IPS DF 6.9 (cell line): ENCODE results near the gene E2F2.

Experiments
- DNase-seq: peaks from one replicate; pipeline ENCODE4 v3.0.0-alpha.2; 2013; ENCODE audit warnings: low read depth, low spot score
- H3K27ac ChIP-seq: one replicate; pipeline ENCODE4 v1.5.1; 2013; ENCODE audit warnings: low read length, control low read depth
- H3K27me3 ChIP-seq: 2 replicates; pipeline ENCODE4 v1.6.1; 2013; ENCODE audit warnings: mild to moderate bottlenecking, low read length; ENCODE audit not compliant: control insufficient read depth, insufficient read depth
- H3K36me3 ChIP-seq: 2 replicates; pipeline ENCODE4 v1.6.1; 2013; ENCODE audit warnings: low read length; ENCODE audit not compliant: control insufficient read depth, insufficient read depth
- H3K4me1 ChIP-seq: 2 replicates; pipeline ENCODE4 v1.6.1; 2013; ENCODE audit warnings: low read length; ENCODE audit not compliant: control insufficient read depth, insufficient read depth
- H3K4me3 ChIP-seq: 2 replicates; pipeline ENCODE4 v1.5.1; 2013; ENCODE audit warnings: mild to moderate bottlenecking, low read length
- H3K9me3 ChIP-seq: 2 replicates; pipeline ENCODE4 v1.6.1; 2013; ENCODE audit warnings: low read length, inconsistent platforms; ENCODE audit not compliant: control insufficient read depth, insufficient read depth
- WGBS: extraction: QIAGEN DNeasy Blood & Tissue Kit; methylation state at CpG from one replicate; pipeline ENCODE4 v1.1.7; 2013; ENCODE audit warnings: mixed read lengths, missing lambda C conversion rate; ENCODE audit not compliant: insufficient read length, insufficient coverage; 5-methylcytosine and 5-hydroxymethylcytosine counted together

Gene E2F2

DNA sequence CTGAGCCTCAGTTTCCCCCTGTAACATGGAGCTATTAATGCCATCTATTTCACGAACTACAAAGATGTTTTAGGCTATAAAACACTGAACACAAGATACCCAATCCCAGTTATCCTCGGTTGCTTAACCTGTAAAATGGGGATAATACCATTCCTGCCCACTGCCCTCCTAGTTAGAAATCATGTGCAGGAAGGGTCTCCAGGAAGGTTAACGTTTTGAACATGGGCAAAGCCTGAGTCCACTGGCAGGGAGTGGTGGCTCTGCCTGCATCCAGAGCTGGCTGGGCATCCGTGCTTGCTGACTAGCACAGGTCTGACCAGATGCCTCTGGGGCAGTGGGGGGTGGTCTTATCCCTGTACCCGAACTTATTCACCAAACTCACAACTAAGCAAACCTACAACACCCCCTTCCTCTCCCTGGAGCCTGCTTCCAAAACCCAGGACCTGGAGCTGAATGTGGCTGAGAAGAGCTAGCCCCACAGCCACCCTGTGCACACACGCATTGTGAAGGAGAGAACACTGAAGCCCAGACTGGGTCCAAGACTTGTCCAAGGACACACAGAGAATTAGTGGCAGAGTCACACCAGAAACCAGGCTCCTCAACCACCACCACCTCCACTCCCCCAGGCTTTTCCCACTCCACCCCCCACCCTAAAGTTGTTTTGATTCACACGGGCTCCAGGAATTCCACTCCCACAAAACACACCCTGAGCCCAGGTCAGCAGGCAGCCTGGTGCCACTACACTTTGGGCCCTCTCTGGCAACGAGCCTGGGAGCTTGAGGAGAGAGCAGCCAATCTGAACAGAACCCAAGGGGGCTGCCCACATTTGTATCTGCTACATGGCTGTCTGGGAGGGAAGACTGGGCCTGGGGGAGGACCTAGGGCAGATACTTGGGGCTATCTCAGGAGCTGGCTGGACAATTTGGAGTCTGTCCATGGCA, 1.6 kb downstream of the E2F2 start:
- Histone ChIP-seq H3K27ac (no peak overlapping the region), H3K27me3 (peaks cover 5% of the 10 kb centered on the region; the same call in 1 of the 2 replicates), H3K9me3 (no peaks in the 10 kb centered on the region), H3K36me3 (no peaks in the 10 kb centered on the region), H3K4me1 (peaks cover 6% of the 10 kb centered on the region; the same call in 1 of the 2 replicates), H3K4me3 (no peak overlapping the region)
- no CpG with 5 or more reads among the region's 8 CpGs for WGBS
- no peak for DNase-seq

DNA sequence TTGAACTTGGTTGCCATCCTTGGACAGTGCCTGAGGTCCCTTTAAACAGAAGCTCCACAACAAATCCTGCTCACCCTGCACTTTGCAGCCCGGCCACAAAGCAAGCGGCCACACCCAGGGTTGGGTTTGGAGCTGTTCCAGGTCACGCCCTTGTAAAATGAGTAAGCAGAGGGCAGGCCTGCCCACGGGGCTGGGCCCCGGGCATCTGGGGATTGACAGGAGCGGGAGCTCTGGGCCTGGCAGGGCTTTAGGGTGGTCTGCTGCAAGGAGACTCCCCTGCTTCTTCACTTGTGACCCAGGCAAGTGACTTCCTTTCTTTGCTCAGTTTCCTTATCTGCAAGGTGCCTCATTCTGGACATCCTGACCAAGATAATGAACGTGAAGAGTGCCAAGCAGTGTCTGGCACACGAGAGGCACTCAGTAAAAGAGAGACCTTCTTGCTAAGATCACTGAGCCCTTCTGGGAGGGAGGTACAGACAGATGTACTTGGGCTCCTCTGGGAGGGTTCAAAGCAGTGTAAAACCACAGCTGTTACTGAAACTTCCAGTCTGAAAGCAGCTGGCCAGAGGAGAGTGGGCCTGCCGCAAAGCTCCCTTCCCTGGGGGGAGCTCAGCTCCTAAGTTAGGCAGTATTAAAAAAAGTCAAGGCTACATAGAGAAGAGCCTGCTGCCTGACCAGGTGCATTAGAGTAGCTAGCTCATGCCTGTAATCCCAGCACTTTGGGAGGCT, 2.6 kb downstream of the E2F2 start:
- Histone ChIP-seq H3K27ac (no peak overlapping the region), H3K4me1 (peaks cover 6% of the 10 kb centered on the region; the same call in 1 of the 2 replicates), H3K27me3 (peaks cover 5% of the 10 kb centered on the region; the same call in 1 of the 2 replicates), H3K4me3 (no peak overlapping the region), H3K36me3 (no peaks in the 10 kb centered on the region), H3K9me3 (no peaks in the 10 kb centered on the region)
- whole genome bisulfite sequencing, result no CpG with 5 or more reads among the region's 9 CpGs
- DNase-seq, result no peak

GRCh38 chr1:23527900-23528249, 3.2 kb downstream of the E2F2 start:
- no peak overlapping the region for H3K27ac ChIP-seq
- no peaks in the 10 kb centered on the region for H3K9me3 ChIP-seq
- H3K27me3 ChIP-seq, result peaks cover 5% of the 10 kb centered on the region; the same call in 1 of the 2 replicates
- DNase-seq, result no peak
- H3K36me3 ChIP-seq, result no peaks in the 10 kb centered on the region
- no CpG with 5 or more reads among the region's 6 CpGs for WGBS
- no peak overlapping the region for H3K4me3 ChIP-seq
- H3K4me1 ChIP-seq, result peaks cover 6% of the 10 kb centered on the region; the same call in 1 of the 2 replicates

DNA sequence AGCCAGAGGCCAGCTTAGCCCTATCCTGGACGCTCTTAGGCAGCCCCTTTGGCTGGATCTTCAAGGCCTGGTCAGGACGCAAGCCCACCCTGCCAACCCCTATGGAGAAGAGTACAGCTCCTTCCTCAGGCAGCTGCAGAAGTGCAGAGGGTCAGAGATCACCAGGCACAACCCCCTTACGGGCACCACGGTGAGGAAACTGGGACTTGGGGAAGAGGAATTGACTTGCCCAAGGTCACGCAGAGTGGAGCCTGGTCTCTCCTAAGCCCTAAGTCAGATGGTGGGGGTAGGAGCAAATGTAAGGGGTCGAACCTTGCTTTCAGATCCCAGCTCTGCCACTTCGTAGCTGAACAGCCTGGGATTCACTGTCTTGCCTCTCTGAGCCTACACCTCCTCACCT, 3.7 kb downstream of the E2F2 start:
- no peak overlapping the region for H3K4me3 ChIP-seq
- H3K36me3 ChIP-seq, result no peaks in the 10 kb centered on the region
- H3K9me3 ChIP-seq, result no peaks in the 10 kb centered on the region
- H3K27me3 ChIP-seq, result peaks cover 5% of the 10 kb centered on the region; the same call in 1 of the 2 replicates
- H3K27ac ChIP-seq, result no peak overlapping the region
- H3K4me1 ChIP-seq, result peaks cover 6% of the 10 kb centered on the region; the same call in 1 of the 2 replicates
- WGBS, result no CpG with 5 or more reads among the region's 7 CpGs
- DNase-seq, result no peak

DNA sequence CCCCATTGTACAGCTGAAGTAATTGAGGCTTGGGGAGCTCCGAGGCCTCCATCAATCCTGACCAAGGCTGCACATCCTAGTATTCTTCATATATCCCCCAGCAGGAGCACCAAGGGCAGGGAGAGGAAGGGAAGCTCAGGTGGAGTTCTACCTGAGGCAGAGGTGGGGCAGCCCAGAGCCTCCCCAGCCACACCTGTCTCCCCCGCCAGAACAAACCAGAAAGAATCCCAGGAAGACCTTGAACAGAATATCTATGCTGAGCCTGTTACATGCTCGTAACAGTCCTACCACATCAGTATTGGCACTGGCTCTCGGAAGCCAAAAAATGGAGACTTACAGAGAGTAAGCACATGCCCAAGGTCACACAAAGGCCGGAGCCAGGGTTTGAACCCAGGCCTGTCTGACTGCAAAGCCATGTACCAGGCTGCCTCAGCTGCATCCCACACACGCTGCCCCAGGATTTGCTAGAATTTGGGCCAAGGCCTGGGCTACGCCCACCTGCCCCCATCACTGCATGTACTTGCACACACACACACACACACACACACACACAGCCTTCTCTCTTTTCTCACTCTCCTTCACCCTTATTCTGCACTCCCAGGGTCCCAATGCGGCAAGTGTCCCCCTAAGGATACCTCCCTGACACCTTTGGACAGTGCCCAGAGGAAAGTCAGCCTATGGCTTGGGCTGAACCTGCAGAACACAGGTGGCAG, 4.5 kb downstream of the E2F2 start:
- no peaks in the 10 kb centered on the region for H3K9me3 ChIP-seq
- no peak for DNase-seq
- peaks cover 6% of the 10 kb centered on the region; the same call in 1 of the 2 replicates for H3K4me1 ChIP-seq
- H3K27me3 ChIP-seq, result peaks cover 5% of the 10 kb centered on the region; the same call in 1 of the 2 replicates
- WGBS, result no CpG with 5 or more reads among the region's 8 CpGs
- H3K36me3 ChIP-seq, result no peaks in the 10 kb centered on the region
- no peak overlapping the region for H3K4me3 ChIP-seq
- no peak overlapping the region for H3K27ac ChIP-seq

DNA sequence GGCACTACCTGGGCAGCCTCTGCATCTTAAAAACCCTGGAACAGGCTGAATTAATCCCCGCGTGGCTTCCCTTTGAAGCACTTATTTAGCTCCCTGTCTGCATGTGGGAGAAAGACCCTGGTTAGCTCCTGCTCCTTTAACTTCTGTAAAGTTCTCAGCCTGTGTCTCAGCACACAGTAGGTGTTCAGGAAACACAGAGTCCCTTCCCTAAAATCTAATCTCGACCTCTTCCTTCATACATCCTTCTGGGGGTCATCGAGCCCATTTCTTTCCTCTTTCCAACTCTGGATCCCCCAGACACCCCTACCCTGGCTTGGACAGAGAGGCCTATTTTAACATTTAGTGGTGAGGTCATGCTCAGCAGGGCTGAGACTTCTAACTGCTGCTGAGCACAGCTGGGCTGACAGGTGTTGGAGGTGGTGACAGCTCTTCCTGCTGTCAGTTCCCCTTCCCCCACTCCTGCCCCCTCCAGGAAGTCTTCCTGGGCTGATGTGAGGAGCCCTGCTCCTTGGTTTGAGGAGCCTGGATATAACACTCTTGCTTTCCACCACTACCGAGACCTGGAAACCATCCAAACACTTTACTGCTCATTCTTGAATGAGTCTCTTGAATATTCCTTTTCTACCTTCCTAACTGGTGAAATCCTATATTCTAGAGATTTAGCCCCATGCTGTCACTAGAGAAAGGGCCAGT, 5.3 kb downstream of the E2F2 start:
- no peaks in the 10 kb centered on the region for H3K36me3 ChIP-seq
- no peak overlapping the region for H3K27ac ChIP-seq
- no CpG with 5 or more reads among the region's 5 CpGs for WGBS
- peaks cover 4% of the 10 kb centered on the region; the same call in 1 of the 2 replicates for H3K4me1 ChIP-seq
- H3K9me3 ChIP-seq, result no peaks in the 10 kb centered on the region
- peaks cover 5% of the 10 kb centered on the region; the same call in 1 of the 2 replicates for H3K27me3 ChIP-seq
- H3K4me3 ChIP-seq, result no peak overlapping the region
- no peak for DNase-seq

- Histone ChIP-seq H3K9me3 (no peaks in the 10 kb centered on the region), H3K36me3 (no peaks in the 10 kb centered on the region), H3K4me1 (peaks cover 2% of the 10 kb centered on the region; the same call in 1 of the 2 replicates), H3K27ac (no peak overlapping the region), H3K4me3 (no peak overlapping the region), H3K27me3 (peaks cover under 1% of the 10 kb centered on the region; the same call in 1 of the 2 replicates)
- no peak for DNase-seq
- no CpG with 5 or more reads among the region's 9 CpGs for WGBS
Measured at GRCh38 chr1:23524716-23525401, 6.2 kb downstream of the E2F2 start.

- peaks cover 2% of the 10 kb centered on the region; the same call in 1 of the 2 replicates for H3K4me1 ChIP-seq
- H3K27ac ChIP-seq, result no peak overlapping the region
- H3K36me3 ChIP-seq, result no peaks in the 10 kb centered on the region
- H3K4me3 ChIP-seq, result no peak overlapping the region
- H3K27me3 ChIP-seq, result no peaks in the 10 kb centered on the region
- no CpG with 5 or more reads among the region's 3 CpGs for WGBS
- no peaks in the 10 kb centered on the region for H3K9me3 ChIP-seq
- DNase-seq, result no peak
Measured at GRCh38 chr1:23524163-23524562, 6.9 kb downstream of the E2F2 start.

- no peak overlapping the region for H3K27ac ChIP-seq
- H3K9me3 ChIP-seq, result no peaks in the 10 kb centered on the region
- H3K4me1 ChIP-seq, result peaks cover 2% of the 10 kb centered on the region; the same call in 1 of the 2 replicates
- WGBS, result no CpG with 5 or more reads among the region's 7 CpGs
- no peaks in the 10 kb centered on the region for H3K27me3 ChIP-seq
- no peak overlapping the region for H3K4me3 ChIP-seq
- H3K36me3 ChIP-seq, result peaks cover 4% of the 10 kb centered on the region; the same call in 1 of the 2 replicates
- no peak for DNase-seq
Measured at GRCh38 chr1:23522244-23522982, 8.6 kb downstream of the E2F2 start.
